ENCODE results near the gene EVI2B. TPM values are rescaled to one million over a fixed set of nuclear protein-coding genes. Genes with fewer than 3 reads are reported as not detected.

The EVI2B gene
- polyA plus RNA-seq, 1 donor from 2014 or later: not detected

GRCh38 chr17:31286587-31286986, 27.3 kb downstream of the EVI2B start:
- H3K27me3 ChIP-seq (ENCODE audit: insufficient read depth, low read depth, low read length): no peaks in the 10 kb centered on the region
- no peaks in the 10 kb centered on the region for H3F3A ChIP-seq (ENCODE audit: insufficient read depth, low read length, poor library complexity, severe bottlenecking)
- H3K4me3 ChIP-seq (ENCODE audit: low read length): no peak overlapping the region
- H3K4me2 ChIP-seq (ENCODE audit: low read length): no peak overlapping the region
- no peaks in the 10 kb centered on the region for H4K20me1 ChIP-seq (ENCODE audit: insufficient read depth)
- no peak overlapping the region for H3K27ac ChIP-seq (ENCODE audit: low read length)
- no peaks in the 10 kb centered on the region for H3K79me2 ChIP-seq (replicated peaks; ENCODE audit: insufficient read depth, low read length)
- H3K9me3 ChIP-seq (ENCODE audit: low read length): no peaks in the 10 kb centered on the region
- H3K36me3 ChIP-seq (ENCODE audit: insufficient read depth, low read length): no peaks in the 10 kb centered on the region
- no peak for TF ChIP-seq EZH2 (IDR thresholded peaks at IDR 0.05; ENCODE audit: borderline replicate concordance, insufficient read depth, low read length, poor library complexity, severe bottlenecking)
- no peak for TF ChIP-seq SMC3 (conservative IDR thresholded peaks at IDR 0.05; ENCODE audit: poor library complexity)
- TF ChIP-seq TAF1 (IDR thresholded peaks at IDR 0.05; ENCODE audit: low read depth): no peak
- TF ChIP-seq RAD21 (conservative IDR thresholded peaks at IDR 0.05): no peak
- no peak for TF ChIP-seq EP300 (conservative IDR thresholded peaks at IDR 0.05; ENCODE audit: poor library complexity, severe bottlenecking)
- TF ChIP-seq CTCF (IDR thresholded peaks at IDR 0.05; ENCODE audit: poor library complexity, severe bottlenecking): no peak
- no peak for TF ChIP-seq MXI1 (conservative IDR thresholded peaks at IDR 0.05; ENCODE audit: poor library complexity, severe bottlenecking)
- no peak for TF ChIP-seq POLR2AphosphoS5 (IDR thresholded peaks at IDR 0.05)
- TF ChIP-seq, protein P1, sequence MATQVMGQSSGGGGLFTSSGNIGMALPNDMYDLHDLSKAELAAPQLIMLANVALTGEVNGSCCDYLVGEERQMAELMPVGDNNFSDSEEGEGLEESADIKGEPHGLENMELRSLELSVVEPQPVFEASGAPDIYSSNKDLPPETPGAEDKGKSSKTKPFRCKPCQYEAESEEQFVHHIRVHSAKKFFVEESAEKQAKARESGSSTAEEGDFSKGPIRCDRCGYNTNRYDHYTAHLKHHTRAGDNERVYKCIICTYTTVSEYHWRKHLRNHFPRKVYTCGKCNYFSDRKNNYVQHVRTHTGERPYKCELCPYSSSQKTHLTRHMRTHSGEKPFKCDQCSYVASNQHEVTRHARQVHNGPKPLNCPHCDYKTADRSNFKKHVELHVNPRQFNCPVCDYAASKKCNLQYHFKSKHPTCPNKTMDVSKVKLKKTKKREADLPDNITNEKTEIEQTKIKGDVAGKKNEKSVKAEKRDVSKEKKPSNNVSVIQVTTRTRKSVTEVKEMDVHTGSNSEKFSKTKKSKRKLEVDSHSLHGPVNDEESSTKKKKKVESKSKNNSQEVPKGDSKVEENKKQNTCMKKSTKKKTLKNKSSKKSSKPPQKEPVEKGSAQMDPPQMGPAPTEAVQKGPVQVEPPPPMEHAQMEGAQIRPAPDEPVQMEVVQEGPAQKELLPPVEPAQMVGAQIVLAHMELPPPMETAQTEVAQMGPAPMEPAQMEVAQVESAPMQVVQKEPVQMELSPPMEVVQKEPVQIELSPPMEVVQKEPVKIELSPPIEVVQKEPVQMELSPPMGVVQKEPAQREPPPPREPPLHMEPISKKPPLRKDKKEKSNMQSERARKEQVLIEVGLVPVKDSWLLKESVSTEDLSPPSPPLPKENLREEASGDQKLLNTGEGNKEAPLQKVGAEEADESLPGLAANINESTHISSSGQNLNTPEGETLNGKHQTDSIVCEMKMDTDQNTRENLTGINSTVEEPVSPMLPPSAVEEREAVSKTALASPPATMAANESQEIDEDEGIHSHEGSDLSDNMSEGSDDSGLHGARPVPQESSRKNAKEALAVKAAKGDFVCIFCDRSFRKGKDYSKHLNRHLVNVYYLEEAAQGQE (IDR thresholded peaks at IDR 0.05; ENCODE audit: borderline replicate concordance): no peak
- no peaks in the 10 kb centered on the region for H3K9me2 ChIP-seq (ENCODE audit: insufficient read depth, low read length)
- no peak overlapping the region for H3K9ac ChIP-seq (ENCODE audit: low read length)
- H2AFZ ChIP-seq (ENCODE audit: low read depth, low read length): no peak overlapping the region

DNA sequence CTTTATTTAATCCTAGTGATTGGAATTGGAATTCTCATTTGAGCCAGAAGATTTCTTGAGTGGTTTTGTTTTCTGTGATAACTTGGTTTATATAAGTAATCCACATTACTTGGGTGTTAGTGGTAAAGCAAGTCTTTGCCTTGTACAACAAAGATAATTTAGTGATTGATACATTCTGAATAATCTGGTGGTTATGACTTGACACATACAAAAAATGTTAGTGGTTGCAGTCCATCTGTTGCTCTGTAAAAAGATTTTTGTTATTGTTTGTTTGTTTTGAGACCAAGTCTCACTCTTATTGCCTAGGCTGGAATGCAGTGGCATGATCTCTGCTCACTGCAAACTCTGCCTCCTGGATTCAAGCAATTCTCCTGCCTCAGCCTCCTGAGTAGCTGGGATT, 30.0 kb downstream of the EVI2B start:
- no peaks in the 10 kb centered on the region for H3K9me2 ChIP-seq (ENCODE audit: insufficient read depth, low read length)
- no peaks in the 10 kb centered on the region for H3K9me3 ChIP-seq (ENCODE audit: low read length)
- H3K9ac ChIP-seq (ENCODE audit: low read length): no peak overlapping the region
- no peaks in the 10 kb centered on the region for H3K36me3 ChIP-seq (ENCODE audit: insufficient read depth, low read length)
- H3K4me2 ChIP-seq (ENCODE audit: low read length): no peak overlapping the region
- no peaks in the 10 kb centered on the region for H3K27me3 ChIP-seq (ENCODE audit: insufficient read depth, low read depth, low read length)
- no peak for TF ChIP-seq MXI1 (conservative IDR thresholded peaks at IDR 0.05; ENCODE audit: poor library complexity, severe bottlenecking)
- H4K20me1 ChIP-seq (ENCODE audit: insufficient read depth): no peaks in the 10 kb centered on the region
- H3K27ac ChIP-seq (ENCODE audit: low read length): no peak overlapping the region
- H3K4me3 ChIP-seq (ENCODE audit: low read length): no peak overlapping the region
- H2AFZ ChIP-seq (ENCODE audit: low read depth, low read length): no peak overlapping the region
- no peaks in the 10 kb centered on the region for H3F3A ChIP-seq (ENCODE audit: insufficient read depth, low read length, poor library complexity, severe bottlenecking)
- H3K79me2 ChIP-seq (replicated peaks; ENCODE audit: insufficient read depth, low read length): no peaks in the 10 kb centered on the region

GRCh38 chr17:31281061-31281460, 32.8 kb downstream of the EVI2B start:
- no peaks in the 10 kb centered on the region for H3K27me3 ChIP-seq (ENCODE audit: insufficient read depth, low read depth, low read length)

More at GRCh38 chr17:31281061-31281460, 32.8 kb downstream of the EVI2B start:
- H3K9ac ChIP-seq (ENCODE audit: low read length): no peak overlapping the region
- H3K79me2 ChIP-seq (replicated peaks; ENCODE audit: insufficient read depth, low read length): no peaks in the 10 kb centered on the region
- H3K27ac ChIP-seq (ENCODE audit: low read length): no peak overlapping the region
- H3K36me3 ChIP-seq (ENCODE audit: insufficient read depth, low read length): peaks cover 3% of the 10 kb centered on the region
- H3F3A ChIP-seq (ENCODE audit: insufficient read depth, low read length, poor library complexity, severe bottlenecking): no peaks in the 10 kb centered on the region
- H2AFZ ChIP-seq (ENCODE audit: low read depth, low read length): no peak overlapping the region
- no peak for TF ChIP-seq TAF1 (IDR thresholded peaks at IDR 0.05; ENCODE audit: low read depth)
- TF ChIP-seq, protein P1 (IDR thresholded peaks at IDR 0.05; ENCODE audit: borderline replicate concordance): no peak
- no peak for TF ChIP-seq CTCF (IDR thresholded peaks at IDR 0.05; ENCODE audit: poor library complexity, severe bottlenecking)
- TF ChIP-seq EZH2 (IDR thresholded peaks at IDR 0.05; ENCODE audit: borderline replicate concordance, insufficient read depth, low read length, poor library complexity, severe bottlenecking): no peak
- TF ChIP-seq SMC3 (conservative IDR thresholded peaks at IDR 0.05; ENCODE audit: poor library complexity): no peak
- no peak for TF ChIP-seq EP300 (conservative IDR thresholded peaks at IDR 0.05; ENCODE audit: poor library complexity, severe bottlenecking)
- TF ChIP-seq RAD21 (conservative IDR thresholded peaks at IDR 0.05): no peak
- no peak for TF ChIP-seq MXI1 (conservative IDR thresholded peaks at IDR 0.05; ENCODE audit: poor library complexity, severe bottlenecking)
- no peak for TF ChIP-seq POLR2AphosphoS5 (IDR thresholded peaks at IDR 0.05)
- no peaks in the 10 kb centered on the region for H3K9me2 ChIP-seq (ENCODE audit: insufficient read depth, low read length)
- H4K20me1 ChIP-seq (ENCODE audit: insufficient read depth): no peaks in the 10 kb centered on the region
- H3K9me3 ChIP-seq (ENCODE audit: low read length): no peaks in the 10 kb centered on the region
- H3K4me2 ChIP-seq (ENCODE audit: low read length): no peak overlapping the region
- H3K4me3 ChIP-seq (ENCODE audit: low read length): no peak overlapping the region
